ENCODE data around the gene SF3B3. TPM values are rescaled to one million over a fixed set of nuclear protein-coding genes. Genes with fewer than 3 reads are reported as not detected.

The SF3B3 gene
- total and polyA plus RNA-seq, 2 donors (not counting 3 experiments of a cell fraction or from before 2014, with no cell fraction given): 167 to 324 TPM

DNA sequence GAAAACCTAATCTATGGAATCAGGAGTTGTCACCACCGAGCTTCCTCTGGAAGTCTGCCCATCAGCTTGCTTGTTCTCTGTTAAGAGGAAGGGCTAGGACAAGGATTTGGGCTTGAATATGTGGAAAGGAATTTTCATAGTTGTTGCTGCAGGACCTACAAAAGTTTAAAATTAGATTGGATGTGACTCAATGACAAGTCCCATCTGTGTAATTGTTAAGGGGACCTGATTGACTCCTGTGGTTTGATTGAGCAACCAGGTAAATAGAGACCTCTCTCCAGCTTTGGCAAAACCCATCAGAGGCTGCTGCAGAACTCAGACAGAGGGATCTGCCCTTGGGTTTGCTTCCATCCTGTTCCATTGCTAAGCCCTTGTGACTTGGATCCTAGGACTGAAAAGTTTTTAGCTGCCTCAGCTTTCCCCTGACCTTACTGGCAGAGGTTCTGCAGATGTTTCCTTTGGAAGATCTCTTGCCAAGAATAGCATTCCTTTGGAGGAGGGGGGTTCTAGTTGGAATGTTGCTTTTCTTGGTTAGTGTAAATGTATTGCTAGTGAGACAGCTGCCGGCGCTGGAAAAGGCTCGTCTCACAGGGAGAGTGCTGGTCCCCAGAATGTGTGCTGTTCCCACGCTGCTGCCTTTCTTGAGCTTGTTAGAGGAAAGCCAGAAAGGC is 50.0 kb downstream of the SF3B3 start:
- FAIRE-seq (peak; percentile 88), DNase-seq (ENCODE audit: low read depth, low spot score) (peak; percentile 99)
- H3K4me1 ChIP-seq (ENCODE audit: control insufficient read depth, extremely low read depth, insufficient read depth, low read length): peaks cover 67% of the 10 kb centered on the region
- dilution Hi-C loops (cut with MboI; ENCODE audit: extremely low pct_ligation_motif_present, low sequenced_read_pairs) (no loop called here), intact Hi-C loops (cut with micrococcal nuclease) (loop anchor here (1.0 to 10.0 kb wide), 5 partner anchors 15 to 201 kb away; no protein-coding TSS in a partner anchor)
- H3K36me3 ChIP-seq (ENCODE audit: control insufficient read depth in 2 of 2, extremely low read depth in 1 of 2, insufficient read depth in 2 of 2, low read length in 2 of 2): peaks cover 21 to 23% of the 10 kb centered on the region in 2 experiments
- H3K9me1 ChIP-seq (replicated peaks; ENCODE audit: control insufficient read depth, extremely low read depth, insufficient read depth, low read length): no peaks in the 10 kb centered on the region
- H4K20me1 ChIP-seq (replicated peaks; ENCODE audit: control insufficient read depth, extremely low read depth, insufficient read depth, low read length): no peaks in the 10 kb centered on the region
- H3K9me3 ChIP-seq (replicated peaks; ENCODE audit: control insufficient read depth, insufficient read depth, low read length): no peaks in the 10 kb centered on the region
- no peak overlapping the region for H2AFZ ChIP-seq (ENCODE audit: low read depth, low read length)
- TF ChIP-seq FOS (IDR thresholded peaks at IDR 0.05; ENCODE audit: borderline replicate concordance, insufficient read depth, low read length) (peak; percentile 53), POLR2A (IDR thresholded peaks at IDR 0.05; ENCODE audit: low read depth, low read length) (peak; percentile 81), JUN (IDR thresholded peaks at IDR 0.05; ENCODE audit: borderline replicate concordance, insufficient read depth, insufficient read length, low read depth) (peak; percentile 20), GATA2 (IDR thresholded peaks at IDR 0.05; ENCODE audit: insufficient read depth, insufficient read length, low read depth, low read length) (peak; percentile 98), MYC (IDR thresholded peaks at IDR 0.05; ENCODE audit: low read depth, low read length) (no peak), EZH2 (IDR thresholded peaks at IDR 0.05; ENCODE audit: borderline replicate concordance, low read depth, low read length, severe bottlenecking) (no peak), POLR2AphosphoS5 (IDR thresholded peaks at IDR 0.05; ENCODE audit: insufficient read depth, low read depth, low read length) (peak; percentile 97)
- TF ChIP-seq, protein P1, sequence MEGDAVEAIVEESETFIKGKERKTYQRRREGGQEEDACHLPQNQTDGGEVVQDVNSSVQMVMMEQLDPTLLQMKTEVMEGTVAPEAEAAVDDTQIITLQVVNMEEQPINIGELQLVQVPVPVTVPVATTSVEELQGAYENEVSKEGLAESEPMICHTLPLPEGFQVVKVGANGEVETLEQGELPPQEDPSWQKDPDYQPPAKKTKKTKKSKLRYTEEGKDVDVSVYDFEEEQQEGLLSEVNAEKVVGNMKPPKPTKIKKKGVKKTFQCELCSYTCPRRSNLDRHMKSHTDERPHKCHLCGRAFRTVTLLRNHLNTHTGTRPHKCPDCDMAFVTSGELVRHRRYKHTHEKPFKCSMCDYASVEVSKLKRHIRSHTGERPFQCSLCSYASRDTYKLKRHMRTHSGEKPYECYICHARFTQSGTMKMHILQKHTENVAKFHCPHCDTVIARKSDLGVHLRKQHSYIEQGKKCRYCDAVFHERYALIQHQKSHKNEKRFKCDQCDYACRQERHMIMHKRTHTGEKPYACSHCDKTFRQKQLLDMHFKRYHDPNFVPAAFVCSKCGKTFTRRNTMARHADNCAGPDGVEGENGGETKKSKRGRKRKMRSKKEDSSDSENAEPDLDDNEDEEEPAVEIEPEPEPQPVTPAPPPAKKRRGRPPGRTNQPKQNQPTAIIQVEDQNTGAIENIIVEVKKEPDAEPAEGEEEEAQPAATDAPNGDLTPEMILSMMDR (IDR thresholded peaks at IDR 0.05; ENCODE audit: extremely low read depth in 1 of 2, insufficient read depth in 1 of 2, low read depth in 1 of 2, low read length in 2 of 2): no peak
- TF ChIP-seq, protein P2, sequence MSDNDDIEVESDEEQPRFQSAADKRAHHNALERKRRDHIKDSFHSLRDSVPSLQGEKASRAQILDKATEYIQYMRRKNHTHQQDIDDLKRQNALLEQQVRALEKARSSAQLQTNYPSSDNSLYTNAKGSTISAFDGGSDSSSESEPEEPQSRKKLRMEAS (IDR thresholded peaks at IDR 0.05; ENCODE audit: insufficient read depth, insufficient read length): peak; percentile 3
- POLR2A ChIA-PET: interaction anchor here (0.7 to 1.5 kb wide), 3 partner anchors 9 to 62 kb away, joined by 3 to 5 read pairs (median 4); no protein-coding TSS in a partner anchor
- H3K4me3 ChIP-seq (replicated peaks in 1 of 3; ENCODE audit: insufficient read depth in 1 of 3, low read depth in 1 of 3, low read length in 3 of 3): peak overlapping the region in 1 of 3 experiments; percentile 12
- peak overlapping the region; percentile 92 for H3K27ac ChIP-seq (ENCODE audit: insufficient read depth, low read depth, low read length)
- H3K79me2 ChIP-seq (ENCODE audit: control insufficient read depth, insufficient read depth, low read length): peaks cover 4% of the 10 kb centered on the region
- no TSS peak for BruUV-seq (replicated peaks)
- H3K9ac ChIP-seq (replicated peaks; ENCODE audit: extremely low read depth, insufficient read depth, low read length): peak overlapping the region; percentile 66
- CTCF ChIA-PET: interaction anchor here (0.8 to 15.0 kb wide), 16 partner anchors 9 to 198 kb away, joined by 3 to 175 read pairs (median 4); no protein-coding TSS in a partner anchor
- H3K4me2 ChIP-seq (ENCODE audit: insufficient read depth, low read length): peak overlapping the region; percentile 67
- H3K27me3 ChIP-seq (ENCODE audit: control insufficient read depth in 2 of 2, insufficient read depth in 2 of 2, low read length in 2 of 2): no peaks in the 10 kb centered on the region

Measured in endothelial cell of umbilical vein (primary cell).